G401 (cell line): ENCODE data around the gene OR6C75. TPM values are rescaled to one million over a fixed set of nuclear protein-coding genes. Genes with fewer than 3 reads are reported as not detected.

ENCODE experiments used
- DNase-seq: peaks from one replicate; pipeline ENCODE4 v3.0.0-alpha.2; 2015; ENCODE audit warnings: low spot score
- in situ Hi-C: cut with HindIII; loops from 2 replicates; pipeline ENCODE4 v1.10.0; 2016; ENCODE audit warnings: low sequenced_read_pairs, mixed read lengths
- total RNA-seq: library from RNA; depleted of rRNA; stranded (reverse); fragments of >200 nt; shearing (Covaris generic); gene quantifications from 2 replicates; pipeline ENCODE4 v1.2.3, GENCODE V29; 2014; rRNA removed

Gene OR6C75
- total RNA-seq, 1 experiment from 2014 or later: not detected

DNA sequence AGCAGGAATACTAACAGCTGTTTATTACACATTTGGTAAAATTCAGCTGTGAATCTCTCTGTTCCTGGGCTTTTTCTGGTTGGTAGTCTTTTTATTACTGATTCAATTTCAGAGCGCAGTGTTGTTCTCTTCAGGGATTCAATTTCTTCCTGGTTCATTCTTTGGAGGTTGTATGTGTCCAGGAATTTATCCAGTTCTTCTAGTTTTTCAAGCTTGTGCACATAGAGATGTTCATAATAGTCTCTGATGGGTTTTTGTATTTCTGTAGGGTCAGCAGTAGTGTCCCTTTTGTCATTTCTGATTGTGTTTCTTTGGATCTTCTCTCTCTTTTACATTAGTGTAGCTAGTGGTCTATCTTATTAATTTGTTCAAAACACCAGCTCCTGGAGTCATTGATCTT is 54.2 kb downstream of the OR6C75 start:
- no peak for DNase-seq
- in situ Hi-C loops: no loop called here

Other genes starting within 250 kb of the OR6C75 start
- gene OR9K2, start 236.6 kb upstream of the OR6C75 start, total RNA-seq: not detected in 2 replicates
- not detected in 2 replicates for gene OR10A7, start 141.9 kb upstream of the OR6C75 start, total RNA-seq
- gene OR6C74, start 118.4 kb upstream of the OR6C75 start, total RNA-seq: not detected in 2 replicates
- gene OR6C6, start 66.4 kb upstream of the OR6C75 start, total RNA-seq: not detected in 2 replicates
- not detected in 2 replicates for gene OR6C1, start 48.6 kb upstream of the OR6C75 start, total RNA-seq
- not detected in 2 replicates for gene OR6C3, start 32.2 kb upstream of the OR6C75 start, total RNA-seq
- not detected in 2 replicates for gene OR6C65, start 37.6 kb downstream of the OR6C75 start, total RNA-seq
- not detected in 2 replicates for gene OR6C76, start 63.3 kb downstream of the OR6C75 start, total RNA-seq
- not detected in 2 replicates for gene OR6C2, start 81.1 kb downstream of the OR6C75 start, total RNA-seq
- gene OR6C70, start 107.2 kb downstream of the OR6C75 start, total RNA-seq: not detected in 2 replicates
- not detected in 2 replicates for gene OR6C68, start 129.4 kb downstream of the OR6C75 start, total RNA-seq
- gene OR6C4, start 186.6 kb downstream of the OR6C75 start, total RNA-seq: not detected in 2 replicates
- gene OR2AP1, start 209.5 kb downstream of the OR6C75 start, total RNA-seq: not detected in 2 replicates